GM06990 (cell line): ENCODE data around the gene AKT3.

ENCODE experiments used
- DNase-seq: peaks from one replicate; pipeline ENCODE4 v3.0.0-alpha.2; 2011; ENCODE audit not compliant: insufficient read length; ENCODE audit errors: extremely low read depth
- H3K27me3 ChIP-seq: replicated peaks from 2 replicates; pipeline ENCODE4 v1.6.0; 2011; ENCODE audit warnings: low read length; ENCODE audit not compliant: control insufficient read depth, insufficient read depth
- H3K36me3 ChIP-seq: 2 replicates; pipeline ENCODE4 v1.5.1; 2011; ENCODE audit warnings: low read length; ENCODE audit not compliant: control insufficient read depth, insufficient read depth
- H3K4me3 ChIP-seq: replicated peaks from 2 replicates; pipeline ENCODE4 v1.5.1; 2011; ENCODE audit warnings: low read depth, mild to moderate bottlenecking, control low read depth, low read length
- TF ChIP-seq, protein P1 (sequence below): IDR thresholded peaks from 2 replicates; pipeline ENCODE4 v1.5.1; 2011; ENCODE audit warnings: low read length, control low read depth, mild to moderate bottlenecking, inconsistent platforms; ENCODE audit not compliant: insufficient read depth, poor library complexity, severe bottlenecking

The AKT3 gene

DNA sequence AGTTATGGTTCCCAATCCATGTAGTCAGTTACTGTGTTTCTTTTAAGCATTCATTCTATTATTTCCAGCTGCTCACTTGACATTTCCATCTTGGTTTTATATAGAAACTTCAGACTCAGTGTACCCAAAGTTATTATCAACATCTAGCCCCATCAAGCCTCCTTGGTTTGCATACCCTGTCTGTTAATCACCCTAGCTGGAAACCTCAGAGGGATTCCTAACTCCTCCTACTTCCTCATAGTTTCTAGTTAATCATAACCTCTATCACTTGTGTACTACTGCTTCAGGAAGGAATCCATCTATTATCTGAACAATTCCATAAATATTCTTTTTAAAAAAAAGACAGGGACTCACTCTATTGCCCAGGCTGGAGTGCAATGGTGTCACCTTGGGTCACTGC lies 300.9 kb downstream of the AKT3 start:
- H3K4me3 ChIP-seq, result no peak overlapping the region
- no peak for DNase-seq
- TF ChIP-seq, protein P1, sequence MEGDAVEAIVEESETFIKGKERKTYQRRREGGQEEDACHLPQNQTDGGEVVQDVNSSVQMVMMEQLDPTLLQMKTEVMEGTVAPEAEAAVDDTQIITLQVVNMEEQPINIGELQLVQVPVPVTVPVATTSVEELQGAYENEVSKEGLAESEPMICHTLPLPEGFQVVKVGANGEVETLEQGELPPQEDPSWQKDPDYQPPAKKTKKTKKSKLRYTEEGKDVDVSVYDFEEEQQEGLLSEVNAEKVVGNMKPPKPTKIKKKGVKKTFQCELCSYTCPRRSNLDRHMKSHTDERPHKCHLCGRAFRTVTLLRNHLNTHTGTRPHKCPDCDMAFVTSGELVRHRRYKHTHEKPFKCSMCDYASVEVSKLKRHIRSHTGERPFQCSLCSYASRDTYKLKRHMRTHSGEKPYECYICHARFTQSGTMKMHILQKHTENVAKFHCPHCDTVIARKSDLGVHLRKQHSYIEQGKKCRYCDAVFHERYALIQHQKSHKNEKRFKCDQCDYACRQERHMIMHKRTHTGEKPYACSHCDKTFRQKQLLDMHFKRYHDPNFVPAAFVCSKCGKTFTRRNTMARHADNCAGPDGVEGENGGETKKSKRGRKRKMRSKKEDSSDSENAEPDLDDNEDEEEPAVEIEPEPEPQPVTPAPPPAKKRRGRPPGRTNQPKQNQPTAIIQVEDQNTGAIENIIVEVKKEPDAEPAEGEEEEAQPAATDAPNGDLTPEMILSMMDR, result no peak
- no peaks in the 10 kb centered on the region for H3K36me3 ChIP-seq
- H3K27me3 ChIP-seq, result no peaks in the 10 kb centered on the region

DNA sequence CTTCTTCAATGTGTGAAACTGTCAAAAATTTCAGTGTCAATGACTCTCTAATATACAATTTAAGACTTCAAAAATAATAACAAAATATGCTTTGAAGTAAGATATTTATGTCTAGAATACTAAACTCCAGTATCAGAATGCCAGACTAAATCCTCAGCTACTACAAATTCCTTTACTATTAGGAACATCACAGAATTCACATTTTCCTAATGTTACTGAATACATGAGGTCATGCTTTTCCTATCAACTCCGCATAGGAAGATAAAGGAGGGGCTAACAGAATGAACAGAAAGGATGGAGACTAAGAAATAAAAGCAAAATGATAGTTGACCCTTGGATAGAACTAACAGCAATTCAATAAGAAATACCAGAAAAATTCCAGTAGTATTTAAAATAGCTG lies 301.5 kb downstream of the AKT3 start:
- Histone ChIP-seq H3K36me3 (no peaks in the 10 kb centered on the region), H3K4me3 (no peak overlapping the region), H3K27me3 (no peaks in the 10 kb centered on the region)
- TF ChIP-seq, protein P1, result no peak
- no peak for DNase-seq

GRCh38 chr1:243547891-243548290 lies 302.2 kb downstream of the AKT3 start:
- TF ChIP-seq, protein P1, result no peak

DNA sequence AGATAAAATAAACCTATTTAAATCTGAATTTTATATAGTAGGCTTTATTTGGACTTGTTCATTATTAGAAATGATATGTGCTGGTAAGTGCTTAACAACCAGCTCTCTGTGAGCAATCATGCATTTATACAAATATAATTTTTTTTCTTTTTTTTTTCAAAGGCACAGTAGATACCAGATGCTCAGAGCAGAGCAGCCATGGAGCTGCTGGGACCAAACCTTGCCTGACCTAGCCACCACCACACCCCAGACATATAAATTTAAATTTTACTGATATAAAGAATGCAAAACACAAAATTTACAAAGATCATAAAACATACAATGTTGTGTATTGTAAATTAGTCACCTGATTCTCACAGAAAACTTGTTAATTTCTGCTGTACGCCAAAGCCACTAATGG lies 303.6 kb downstream of the AKT3 start:
- DNase-seq, result no peak
- H3K4me3 ChIP-seq, result no peak overlapping the region
- no peaks in the 10 kb centered on the region for H3K36me3 ChIP-seq
- no peaks in the 10 kb centered on the region for H3K27me3 ChIP-seq
- TF ChIP-seq, protein P1, result no peak

More at GRCh38 chr1:243547891-243548290, 302.2 kb downstream of the AKT3 start:
- no peak overlapping the region for H3K4me3 ChIP-seq
- H3K36me3 ChIP-seq, result no peaks in the 10 kb centered on the region
- H3K27me3 ChIP-seq, result no peaks in the 10 kb centered on the region
- DNase-seq, result no peak

GRCh38 chr1:243543501-243543900 lies 306.5 kb downstream of the AKT3 start:
- Histone ChIP-seq H3K27me3 (no peaks in the 10 kb centered on the region), H3K36me3 (no peaks in the 10 kb centered on the region), H3K4me3 (no peak overlapping the region)
- TF ChIP-seq, protein P1, result no peak
- DNase-seq, result no peak

DNA sequence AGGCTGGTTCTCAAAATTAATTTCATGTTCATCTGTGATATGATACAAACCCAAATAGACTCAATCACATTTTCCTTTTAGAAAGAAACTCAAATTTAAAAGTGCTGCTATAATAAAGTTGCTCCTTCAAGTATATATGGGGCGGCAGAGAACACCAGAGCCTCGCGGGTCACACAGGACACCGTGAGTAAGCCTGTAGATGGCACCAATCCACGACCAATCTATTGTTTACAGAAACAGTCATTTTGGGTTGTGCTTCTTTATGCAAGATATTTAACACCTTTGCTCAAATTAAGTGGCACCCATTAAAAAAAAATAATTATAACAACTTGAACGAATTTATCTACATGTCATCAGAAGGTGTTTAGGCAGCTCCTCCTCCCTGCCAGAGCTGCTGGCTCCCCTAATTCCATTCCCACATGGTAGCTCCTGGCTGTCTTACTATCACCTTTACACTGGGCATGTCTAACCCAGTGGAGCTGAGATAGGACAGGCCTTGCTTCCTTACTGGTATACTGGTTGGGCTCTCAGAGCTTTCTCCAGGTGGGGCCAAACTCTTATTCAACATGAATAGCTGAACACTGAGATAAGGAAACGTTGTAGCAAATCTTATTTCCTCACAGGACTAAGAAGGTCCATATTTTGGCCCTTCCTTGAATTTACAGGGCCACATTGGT lies 307.2 kb downstream of the AKT3 start:
- Histone ChIP-seq H3K36me3 (no peaks in the 10 kb centered on the region), H3K4me3 (no peak overlapping the region), H3K27me3 (no peaks in the 10 kb centered on the region)
- no peak for DNase-seq
- TF ChIP-seq, protein P1, result no peak
